PFSK-1 (cell line): Measurements from ENCODE around the gene CLCN7.

Source experiments
- FOXP2 ChIP-seq: optimal IDR thresholded peaks from 2 replicates; pipeline ENCODE3; 2011; ENCODE audit warnings: borderline replicate concordance, control low read depth, inconsistent platforms; ENCODE audit not compliant: insufficient read depth; ENCODE audit errors: extremely low read length, extremely low read depth
- POLR2AphosphoS5 ChIP-seq: IDR thresholded peaks from 2 replicates; pipeline ENCODE4 v1.6.1; 2012; ENCODE audit warnings: low read depth, mild to moderate bottlenecking, control low read depth, low read length, moderate library complexity
- SIN3A ChIP-seq: IDR thresholded peaks from 2 replicates; pipeline ENCODE4 v1.6.1; 2012; ENCODE audit warnings: mild to moderate bottlenecking, low read length, moderate library complexity, borderline replicate concordance; ENCODE audit not compliant: insufficient read depth
- TAF1 ChIP-seq: IDR thresholded peaks from 2 replicates; pipeline ENCODE4 v1.6.1; 2012; ENCODE audit warnings: low read length, control low read depth, borderline replicate concordance; ENCODE audit not compliant: insufficient read depth
- TF ChIP-seq, protein P1 (sequence below), 2 experiments: IDR thresholded peaks; 2 replicates each; pipeline versions ENCODE4 v1.6.1 to v1.8.0; 2011 to 2012; ENCODE audit warnings: low read depth in 2 of 2, low read length in 2 of 2, control low read depth in 1 of 2, inconsistent platforms in 1 of 2, mild to moderate bottlenecking in 1 of 2, moderate library complexity in 1 of 2; ENCODE audit not compliant: insufficient read depth in 1 of 2

Gene CLCN7

DNA sequence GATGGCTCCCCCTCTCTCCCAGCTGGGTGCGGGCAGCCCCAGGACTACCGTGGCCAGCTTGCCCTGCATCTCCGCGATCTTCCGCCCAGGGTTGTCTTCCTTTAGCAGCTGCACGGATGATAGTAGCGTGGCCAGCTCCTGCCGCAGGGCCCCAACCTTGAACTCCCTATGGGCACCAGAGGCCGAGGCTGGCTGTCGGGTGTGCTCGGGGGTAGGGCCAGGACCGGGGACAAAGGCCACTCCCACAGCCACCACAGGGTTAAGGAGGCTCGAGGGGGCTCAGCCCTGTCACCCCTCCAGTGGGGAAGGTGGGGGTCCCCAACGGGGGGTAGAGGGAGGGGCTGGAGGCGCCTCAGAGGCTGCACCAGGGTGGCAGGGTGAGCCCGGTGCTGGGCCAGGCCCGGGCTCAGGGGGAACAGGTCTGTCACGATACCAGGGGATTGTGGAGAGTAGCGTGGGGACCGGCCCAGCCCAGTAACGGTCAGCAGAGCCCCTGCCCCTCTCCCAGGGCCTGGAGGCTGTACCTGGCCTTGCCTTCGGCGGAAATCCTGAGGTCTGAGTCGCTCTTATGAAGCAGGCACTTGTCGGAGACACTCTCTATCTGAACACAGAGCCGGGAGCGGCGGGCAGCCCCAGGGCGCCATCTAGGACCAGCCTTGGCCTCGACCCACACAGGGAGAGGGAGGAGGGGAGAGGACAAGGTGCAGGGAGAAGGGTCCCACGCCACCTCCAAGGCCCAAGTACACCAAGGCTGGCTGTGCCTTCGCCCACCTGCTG, 38.7 kb downstream of the CLCN7 start:
- TF ChIP-seq SIN3A (no peak), TAF1 (no peak), POLR2AphosphoS5 (no peak), FOXP2 (no peak)
- TF ChIP-seq, protein P1, sequence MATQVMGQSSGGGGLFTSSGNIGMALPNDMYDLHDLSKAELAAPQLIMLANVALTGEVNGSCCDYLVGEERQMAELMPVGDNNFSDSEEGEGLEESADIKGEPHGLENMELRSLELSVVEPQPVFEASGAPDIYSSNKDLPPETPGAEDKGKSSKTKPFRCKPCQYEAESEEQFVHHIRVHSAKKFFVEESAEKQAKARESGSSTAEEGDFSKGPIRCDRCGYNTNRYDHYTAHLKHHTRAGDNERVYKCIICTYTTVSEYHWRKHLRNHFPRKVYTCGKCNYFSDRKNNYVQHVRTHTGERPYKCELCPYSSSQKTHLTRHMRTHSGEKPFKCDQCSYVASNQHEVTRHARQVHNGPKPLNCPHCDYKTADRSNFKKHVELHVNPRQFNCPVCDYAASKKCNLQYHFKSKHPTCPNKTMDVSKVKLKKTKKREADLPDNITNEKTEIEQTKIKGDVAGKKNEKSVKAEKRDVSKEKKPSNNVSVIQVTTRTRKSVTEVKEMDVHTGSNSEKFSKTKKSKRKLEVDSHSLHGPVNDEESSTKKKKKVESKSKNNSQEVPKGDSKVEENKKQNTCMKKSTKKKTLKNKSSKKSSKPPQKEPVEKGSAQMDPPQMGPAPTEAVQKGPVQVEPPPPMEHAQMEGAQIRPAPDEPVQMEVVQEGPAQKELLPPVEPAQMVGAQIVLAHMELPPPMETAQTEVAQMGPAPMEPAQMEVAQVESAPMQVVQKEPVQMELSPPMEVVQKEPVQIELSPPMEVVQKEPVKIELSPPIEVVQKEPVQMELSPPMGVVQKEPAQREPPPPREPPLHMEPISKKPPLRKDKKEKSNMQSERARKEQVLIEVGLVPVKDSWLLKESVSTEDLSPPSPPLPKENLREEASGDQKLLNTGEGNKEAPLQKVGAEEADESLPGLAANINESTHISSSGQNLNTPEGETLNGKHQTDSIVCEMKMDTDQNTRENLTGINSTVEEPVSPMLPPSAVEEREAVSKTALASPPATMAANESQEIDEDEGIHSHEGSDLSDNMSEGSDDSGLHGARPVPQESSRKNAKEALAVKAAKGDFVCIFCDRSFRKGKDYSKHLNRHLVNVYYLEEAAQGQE (IDR thresholded peaks at IDR 0.05; ENCODE audit: insufficient read depth in 1 of 2, low read depth in 2 of 2, low read length in 2 of 2) = no peak

DNA sequence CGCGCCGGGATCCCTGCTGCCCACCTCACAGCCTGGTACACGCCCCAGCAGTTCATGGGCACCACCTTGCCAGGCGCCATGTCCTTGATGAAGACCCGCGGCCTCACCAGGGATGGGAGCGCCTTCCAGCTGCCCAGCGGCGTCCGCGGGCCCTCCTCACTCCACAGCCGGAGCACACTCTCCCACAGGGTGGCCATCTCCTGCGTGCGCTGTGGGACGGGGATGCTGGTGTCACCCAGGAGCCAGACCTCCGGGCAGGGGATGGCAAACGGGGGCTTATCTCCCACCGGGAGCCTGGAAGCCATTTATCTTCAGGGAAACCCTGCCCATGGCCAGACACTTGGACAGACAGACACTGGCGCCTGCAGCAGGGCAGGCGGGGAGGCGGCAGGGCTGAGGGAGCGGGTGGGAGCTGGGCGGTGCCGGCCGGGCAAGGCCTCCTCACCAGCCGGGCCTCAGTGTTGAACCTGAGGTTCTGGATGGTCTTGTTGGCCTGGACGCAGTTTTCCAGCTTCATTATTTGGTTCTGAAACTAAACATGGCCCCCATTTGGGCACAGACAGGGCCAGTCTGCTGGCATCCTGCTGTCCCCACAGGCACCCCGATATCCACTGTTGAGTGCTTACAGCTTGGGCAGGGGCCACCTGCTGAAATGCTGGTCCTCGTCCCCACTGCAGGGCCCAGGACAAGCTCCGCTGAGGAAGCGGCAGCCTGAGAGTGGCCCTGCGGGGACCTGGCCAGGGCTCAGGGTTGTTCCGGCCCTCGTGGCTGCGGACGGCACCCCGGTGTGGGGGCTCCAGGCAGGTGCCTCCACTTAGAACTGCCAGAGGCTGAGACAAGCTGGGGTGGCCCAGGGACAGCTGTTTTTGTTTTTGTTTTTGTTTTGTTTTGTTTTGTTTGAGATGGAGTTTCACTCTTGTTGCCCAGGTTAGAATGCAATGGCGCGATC, 39.9 kb downstream of the CLCN7 start:
- TF ChIP-seq, protein P1 (IDR thresholded peaks at IDR 0.05; ENCODE audit: insufficient read depth in 1 of 2, low read depth in 2 of 2, low read length in 2 of 2) = no peak
- TF ChIP-seq SIN3A = no peak
- no peak for TF ChIP-seq POLR2AphosphoS5
- no peak for TF ChIP-seq FOXP2
- TF ChIP-seq TAF1 = no peak

DNA sequence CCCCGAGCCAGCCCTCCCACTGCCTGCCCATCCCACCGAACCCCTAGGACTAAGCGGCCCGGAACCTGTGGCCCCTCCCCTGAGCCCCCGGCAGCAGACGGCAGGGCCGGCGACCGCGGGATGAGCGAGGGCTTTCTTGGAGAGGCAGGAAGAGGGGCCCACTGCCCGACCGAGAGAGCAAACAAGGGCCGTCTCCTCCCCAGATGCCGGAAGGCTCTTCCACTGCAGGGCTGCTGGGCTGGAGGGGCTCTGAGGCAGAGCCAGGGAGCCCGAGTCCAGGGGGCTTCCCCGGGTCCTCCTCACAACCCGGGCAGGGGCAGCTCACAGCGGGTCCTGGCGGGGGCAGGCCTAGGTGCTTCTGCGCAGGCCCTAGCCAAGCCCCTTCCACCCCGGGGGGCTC, 41.1 kb downstream of the CLCN7 start:
- no peak for TF ChIP-seq TAF1
- TF ChIP-seq, protein P1 (IDR thresholded peaks at IDR 0.05; ENCODE audit: insufficient read depth in 1 of 2, low read depth in 2 of 2, low read length in 2 of 2) = no peak
- no peak for TF ChIP-seq POLR2AphosphoS5
- TF ChIP-seq FOXP2 = no peak
- no peak for TF ChIP-seq SIN3A

DNA sequence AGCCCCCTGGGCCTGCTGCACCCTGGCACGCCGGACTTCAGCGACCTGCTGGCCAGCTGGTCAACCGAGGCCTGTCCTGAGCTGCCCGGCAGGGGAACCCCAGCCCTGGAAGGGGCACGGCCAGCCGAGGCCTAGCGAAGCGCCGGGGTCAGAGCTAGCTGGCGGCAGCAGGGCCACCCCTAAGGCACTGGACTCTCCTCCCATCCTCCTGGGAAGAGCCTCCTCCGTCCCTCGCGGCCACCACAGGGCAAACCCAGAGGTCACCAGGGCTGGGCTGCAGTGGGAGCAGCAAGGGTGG, 41.6 kb downstream of the CLCN7 start:
- no peak for TF ChIP-seq SIN3A
- no peak for TF ChIP-seq TAF1
- TF ChIP-seq, protein P1 (IDR thresholded peaks at IDR 0.05; ENCODE audit: insufficient read depth in 1 of 2, low read depth in 2 of 2, low read length in 2 of 2) = no peak
- TF ChIP-seq POLR2AphosphoS5 = no peak
- no peak for TF ChIP-seq FOXP2
